H1 (cell line): Measurements from ENCODE around the gene CFAP91. TPM values are rescaled to one million over a fixed set of nuclear protein-coding genes. Genes with fewer than 3 reads are reported as not detected.
"Not testable (repeated sequence)": the region's sequence is repeated elsewhere in the genome, so short reads cannot be mapped to it uniquely, and the experiment has no call there.

Experiments used
- CTCF ChIA-PET: fragments of 300-600 bp; sonication (Branson Sonifier 250); formaldehyde crosslinking; loops from one replicate; lab custom pipeline; 2021; ENCODE audit not compliant: partially characterized antibody; lab: Charles Lee
- POLR2A ChIA-PET: fragments of 300-600 bp; sonication (Branson Sonifier 250); formaldehyde crosslinking; loops from one replicate; lab custom pipeline; 2021; ENCODE audit warnings: inconsistent platforms; ENCODE audit not compliant: partially characterized antibody; lab: Charles Lee
- DNase-seq, 2 experiments: peaks; one replicate each; pipeline versions ENCODE4 v3.0.0 to v3.0.0-alpha.2; 2010 to 2022; ENCODE audit warnings: low spot score in 2 of 2, low read depth in 1 of 2, mixed read lengths in 1 of 2
- FAIRE-seq: peaks from 2 replicates; lab custom pipeline; 2011; peaks lifted over from hg19 to GRCh38; lab: Jason Lieb, UNC
- H2AFZ ChIP-seq: 2 replicates; pipeline ENCODE4 v1.8.1; 2012; ENCODE audit warnings: low read length, inconsistent platforms
- H2AK5ac ChIP-seq: 2 replicates; pipeline ENCODE4 v1.6.1; 2013; ENCODE audit warnings: low read depth, low read length
- H2BK120ac ChIP-seq: replicated peaks from 2 replicates; pipeline ENCODE3; 2013; ENCODE audit warnings: low read depth, low read length, inconsistent platforms
- H2BK12ac ChIP-seq: 2 replicates; pipeline ENCODE4 v1.6.1; 2013; ENCODE audit warnings: low read depth, low read length
- H2BK15ac ChIP-seq: 2 replicates; pipeline ENCODE4 v1.6.1; 2013; ENCODE audit warnings: low read length
- H2BK20ac ChIP-seq: 2 replicates; pipeline ENCODE4 v1.6.1; 2013; ENCODE audit warnings: low read length
- H2BK5ac ChIP-seq: 2 replicates; pipeline ENCODE4 v1.6.1; 2013; ENCODE audit warnings: low read depth, low read length
- H3K14ac ChIP-seq: 2 replicates; pipeline ENCODE4 v1.6.1; 2013; ENCODE audit warnings: inconsistent platforms; ENCODE audit not compliant: insufficient read length
- H3K18ac ChIP-seq: 2 replicates; pipeline ENCODE4 v1.6.1; 2013; ENCODE audit warnings: low read length; ENCODE audit errors: extremely low read depth
- H3K23ac ChIP-seq: 2 replicates; pipeline ENCODE4 v1.6.1; 2013; ENCODE audit warnings: inconsistent platforms; ENCODE audit not compliant: insufficient read length
- H3K23me2 ChIP-seq: 2 replicates; pipeline ENCODE4 v1.6.1; 2013; ENCODE audit warnings: low read depth, low read length
- H3K27ac ChIP-seq: 2 replicates; pipeline ENCODE4 v1.6.1; 2011; ENCODE audit warnings: low read depth, low read length, inconsistent platforms
- H3K27me3 ChIP-seq, 4 experiments: replicated peaks in 1 of 4; 1 replicate in 1 of 4; 2 replicates in 3 of 4; pipeline versions ENCODE4 v1.6.1 to v1.8.1; 2011 to 2013; ENCODE audit warnings: low read length in 3 of 4, mild to moderate bottlenecking in 3 of 4, inconsistent platforms in 2 of 4, mixed read lengths in 2 of 4, moderate library complexity in 1 of 4; ENCODE audit not compliant: control insufficient read depth in 3 of 4, insufficient read depth in 3 of 4; ENCODE audit errors: extremely low read depth in 1 of 4
- H3K36me3 ChIP-seq, 4 experiments: 2 replicates each; pipeline versions ENCODE4 v1.6.1 to v1.8.1; 2011 to 2013; ENCODE audit warnings: mild to moderate bottlenecking in 4 of 4, low read length in 3 of 4, moderate library complexity in 2 of 4, control low read depth in 1 of 4, inconsistent platforms in 1 of 4; ENCODE audit not compliant: insufficient read depth in 4 of 4, control insufficient read depth in 2 of 4
- H3K4ac ChIP-seq: replicated peaks from 2 replicates; pipeline ENCODE3; 2013; ENCODE audit warnings: low read length, low read depth, mixed read lengths, inconsistent platforms; ENCODE audit not compliant: insufficient read length
- H3K4me1 ChIP-seq, 4 experiments: replicated peaks in 1 of 4; 1 replicate in 1 of 4; 2 replicates in 3 of 4; pipeline versions ENCODE4 v1.6.1 to v1.8.1; 2011 to 2013; ENCODE audit warnings: low read length in 3 of 4, inconsistent platforms in 2 of 4, mixed read lengths in 1 of 4; ENCODE audit not compliant: insufficient read depth in 4 of 4, control insufficient read depth in 3 of 4
- H3K4me2 ChIP-seq, 2 experiments: 2 replicates each; pipeline versions ENCODE4 v1.6.1 to v1.8.1; 2011 to 2013; ENCODE audit warnings: low read depth in 2 of 2, low read length in 2 of 2, control low read depth in 1 of 2, inconsistent platforms in 1 of 2, mild to moderate bottlenecking in 1 of 2; ENCODE audit not compliant: insufficient read depth in 1 of 2
- H3K4me3 ChIP-seq, 4 experiments: fragments of 200-600, 300-600 bp in 1 of 4; sonication (generic), shearing (Covaris generic), sonication (Bioruptor Twin) in 1 of 4; 2 replicates each; pipeline versions ENCODE4 v1.5.1 to v1.8.1; 2011 to 2016; ENCODE audit warnings: low read length in 4 of 4, low read depth in 3 of 4, control low read depth in 2 of 4, inconsistent platforms in 2 of 4, mild to moderate bottlenecking in 2 of 4, mixed read lengths in 1 of 4, moderate library complexity in 1 of 4; ENCODE audit not compliant: insufficient read depth in 2 of 4; ENCODE audit errors: extremely low read depth in 1 of 4
- H3K56ac ChIP-seq: replicated peaks from 2 replicates; pipeline ENCODE3; 2013; ENCODE audit warnings: low read depth, mild to moderate bottlenecking, mixed read lengths, low read length, inconsistent platforms; ENCODE audit not compliant: insufficient read length
- H3K79me1 ChIP-seq: 2 replicates; pipeline ENCODE4 v1.6.1; 2013; ENCODE audit warnings: low read depth, low read length, control low read depth
- H3K79me2 ChIP-seq, 2 experiments: 2 replicates each; pipeline versions ENCODE4 v1.6.1 to v1.8.1; 2012 to 2013; ENCODE audit warnings: low read length in 2 of 2, mild to moderate bottlenecking in 2 of 2, inconsistent platforms in 1 of 2; ENCODE audit not compliant: insufficient read depth in 2 of 2, control insufficient read depth in 1 of 2
- H3K9ac ChIP-seq, 4 experiments: replicated peaks in 1 of 4; 1 replicate in 1 of 4; 2 replicates in 3 of 4; pipeline versions ENCODE4 v1.6.1 to v1.8.1; 2011 to 2013; ENCODE audit warnings: low read depth in 3 of 4, low read length in 3 of 4, control low read depth in 2 of 4, mild to moderate bottlenecking in 2 of 4, moderate library complexity in 2 of 4, inconsistent platforms in 1 of 4; ENCODE audit errors: extremely low read depth in 1 of 4
- H3K9me3 ChIP-seq, 2 experiments: 2 replicates each; pipeline versions ENCODE4 v1.6.1 to v1.8.1; 2012 to 2013; ENCODE audit warnings: mild to moderate bottlenecking in 2 of 2, moderate library complexity in 2 of 2, control low read depth in 1 of 2, inconsistent platforms in 1 of 2, low read depth in 1 of 2, low read length in 1 of 2, mixed read lengths in 1 of 2; ENCODE audit not compliant: insufficient read depth in 2 of 2
- H4K20me1 ChIP-seq, 2 experiments: replicated peaks in 1 of 2; 2 replicates each; pipeline versions ENCODE3 to v1.8.1; 2011 to 2013; ENCODE audit warnings: inconsistent platforms in 2 of 2, low read length in 2 of 2, mild to moderate bottlenecking in 1 of 2; ENCODE audit not compliant: insufficient read depth in 2 of 2, control insufficient read depth in 1 of 2
- H4K5ac ChIP-seq: 2 replicates; pipeline ENCODE4 v1.6.1; 2013; ENCODE audit warnings: low read length, low read depth, mixed read lengths, inconsistent platforms; ENCODE audit not compliant: insufficient read length
- H4K8ac ChIP-seq: 2 replicates; pipeline ENCODE4 v1.8.0; 2013; ENCODE audit warnings: mild to moderate bottlenecking, moderate library complexity, low read length, inconsistent platforms; ENCODE audit not compliant: insufficient read depth; ENCODE audit errors: extremely low read depth
- H4K91ac ChIP-seq: replicated peaks from 2 replicates; pipeline ENCODE3; 2013; ENCODE audit warnings: low read length, mixed read lengths, inconsistent platforms; ENCODE audit not compliant: insufficient read length
- CBX8 ChIP-seq: fragments of 300-800, 300-1000 bp; sonication (generic); IDR thresholded peaks from 2 replicates; pipeline ENCODE4 v1.7.1; 2016; ENCODE audit warnings: low read depth, low read length, borderline replicate concordance
- E2F6 ChIP-seq: IDR thresholded peaks from 2 replicates; pipeline ENCODE4 v1.6.1; 2012; ENCODE audit warnings: inconsistent platforms
- HDAC6 ChIP-seq: IDR thresholded peaks from one replicate; pipeline ENCODE4 v1.7.1; 2012; ENCODE audit warnings: low read depth, mild to moderate bottlenecking, inconsistent platforms, low read length, moderate library complexity
- MAX ChIP-seq: IDR thresholded peaks from 2 replicates; pipeline ENCODE4 v1.6.1; 2012; ENCODE audit warnings: inconsistent platforms
- POLR2AphosphoS5 ChIP-seq: IDR thresholded peaks from 2 replicates; pipeline ENCODE4 v1.6.1; 2011; ENCODE audit warnings: low read depth, low read length
- RBBP5 ChIP-seq: IDR thresholded peaks from 2 replicates; pipeline ENCODE4 v1.7.1; 2012; ENCODE audit warnings: low read depth, mild to moderate bottlenecking, inconsistent platforms, low read length, moderate library complexity, borderline replicate concordance
- RFX5 ChIP-seq: IDR thresholded peaks from 2 replicates; pipeline ENCODE4 v1.6.1; 2011; ENCODE audit warnings: low read depth, low read length, improper control_type of control experiment, borderline replicate concordance
- RNF2 ChIP-seq: fragments of 200-900, 300-1000 bp; sonication (generic); IDR thresholded peaks from 2 replicates; pipeline ENCODE4 v1.7.1; 2016; ENCODE audit warnings: borderline replicate concordance, low read depth, mild to moderate bottlenecking, antibody characterized with exemption, low read length; ENCODE audit not compliant: poor library complexity, severe bottlenecking; ENCODE audit errors: missing control alignments
- SAP30 ChIP-seq: fragments of 300-600 bp; sonication (generic); IDR thresholded peaks from 2 replicates; pipeline ENCODE4 v1.7.1; 2012; ENCODE audit warnings: low read length, moderate library complexity, mild to moderate bottlenecking, inconsistent platforms; ENCODE audit not compliant: insufficient read depth, insufficient replicate concordance
- TCF12 ChIP-seq: IDR thresholded peaks from 2 replicates; pipeline ENCODE4 v1.6.1; 2011; ENCODE audit warnings: low read depth, mild to moderate bottlenecking, low read length
- TEAD4 ChIP-seq: IDR thresholded peaks from 2 replicates; pipeline ENCODE4 v1.6.1; 2012; ENCODE audit warnings: low read depth, low read length, inconsistent platforms, mixed read lengths
- WGBS, 2 experiments: shearing (Covaris generic) in 1 of 2; methylation state at CpG; one replicate each; pipeline versions ENCODE4 v1.1.6 to v1.1.7; 2013 to 2015; ENCODE audit warnings: low lambda C conversion rate in 2 of 2, mixed read lengths in 2 of 2, inconsistent platforms in 1 of 2, low coverage in 1 of 2, missing lambda C conversion rate in 1 of 2; ENCODE audit not compliant: insufficient replicate concordance in 2 of 2, insufficient coverage in 1 of 2, insufficient read length in 1 of 2; ENCODE audit errors: extremely low coverage in 1 of 2, missing lambda C conversion rate in 1 of 2; 5-methylcytosine and 5-hydroxymethylcytosine counted together
- polyA plus RNA-seq, 7 experiments: library from polyadenylated mRNA; depleted of rRNA in 3 of 7; stranded (reverse) in 5 of 7; unstranded in 2 of 7; fragments of >200 nt in 5 of 7; fragments of 200-250 nt in 2 of 7; gene quantifications; 1 replicate in 5 of 7; 2 replicates in 1 of 7; 4 replicates in 1 of 7; pipeline versions ENCODE4 v1.2.1 to v1.2.3, GENCODE V29; 2011 to 2013; ENCODE audit warnings: missing spikeins in 2 of 7, mixed read lengths in 2 of 7
- total RNA-seq: library from RNA; stranded (reverse); fragmentation: NEBNext Ultra II Directional; extraction: Animal tissue kit (Norgen Biotek cat#: 25700); gene quantifications from 2 replicates; pipeline ENCODE4 v1.2.1, GENCODE V29; 2021

CFAP91 gene
- total and polyA plus RNA-seq, 2 of the 8 experiments (the other 6 are each of a cell fraction or from before 2014, with no cell fraction given) = 5.4 to 7.4 TPM

GRCh38 chr3:119677641-119677934 is 25.2 kb upstream of the CFAP91 start (continued):
- no peak for TF ChIP-seq RNF2
- TF ChIP-seq HDAC6 = no peak
- TF ChIP-seq MAX = peak; percentile 3; the same call in 1 of the 2 replicates
- no peak for TF ChIP-seq RFX5
- 0 out of 2 replicates have a peak, but pooled peaks have one; percentile 58 for TF ChIP-seq RBBP5
- TF ChIP-seq SAP30 = no peak
- no peak for TF ChIP-seq TCF12
- no peak for TF ChIP-seq CBX8
- no peak for TF ChIP-seq POLR2AphosphoS5
- TF ChIP-seq TEAD4 = no peak
- TF ChIP-seq E2F6 = no peak

GRCh38 chr3:119678209-119678608 is 24.6 kb upstream of the CFAP91 start:
- FAIRE-seq, H3K4me1 ChIP-seq, H3K27me3 ChIP-seq, H3K14ac ChIP-seq, H4K20me1 ChIP-seq, H2BK20ac ChIP-seq, H3K18ac ChIP-seq, H3K4me3 ChIP-seq, H3K27ac ChIP-seq, H3K4ac ChIP-seq, H3K9ac ChIP-seq, H4K8ac ChIP-seq, H2BK5ac ChIP-seq, H3K79me1 ChIP-seq, H3K23me2 ChIP-seq, DNase-seq, H2BK12ac ChIP-seq, H3K23ac ChIP-seq, H3K56ac ChIP-seq, H4K5ac ChIP-seq, H4K91ac ChIP-seq, H2AK5ac ChIP-seq, H2BK15ac ChIP-seq, H3K4me2 ChIP-seq, H2BK120ac ChIP-seq, H2AFZ ChIP-seq, H3K9me3 ChIP-seq: not testable (repeated sequence)
- 92% methylated on average over 10 of the region's 10 CpGs; no CpG with 5 or more reads in 1 of the 2 experiments for WGBS, 2 experiments
- Histone ChIP-seq H3K36me3 (peaks cover 0 to 15% (median 10%) of the 10 kb centered on the region in 4 experiments; a peak in 6 of 8 replicates), H3K79me2 (peaks cover 0 to 18% of the 10 kb centered on the region in 2 experiments; a peak in 2 of 4 replicates)
- CTCF ChIA-PET = interaction anchor here (0.6 to 3.3 kb wide), 2 partner anchors 119 to 794 kb away, joined by 3 to 21 read pairs; partner anchors contain the start of gene CD80
- POLR2A ChIA-PET = interaction anchor here (0.7 kb wide), 1 partner anchor 1935 kb away, joined by 3 read pairs; no protein-coding TSS in a partner anchor
